Prostate gland (tissue), 2 donors: Measurements from ENCODE around the gene TRAF7.

ENCODE experiments used
- POLR2A ChIP-seq: fragments of 450-650 bp; IDR thresholded peaks from one replicate; pipeline ENCODE4 v1.6.1; 2016; ENCODE audit warnings: antibody characterized with exemption, mild to moderate bottlenecking
- TF ChIP-seq, protein P1 (sequence below), 4 experiments: fragments of 200-600 bp in 2 of 4; fragments of 450-650 bp in 2 of 4; sonication (generic) in 2 of 4; IDR thresholded peaks; 1 replicate in 3 of 4; 2 replicates in 1 of 4; pipeline ENCODE4 v1.5.1; 2016 to 2019; ENCODE audit warnings: antibody characterized with exemption in 4 of 4, mild to moderate bottlenecking in 2 of 4, moderate library complexity in 2 of 4

DNA sequence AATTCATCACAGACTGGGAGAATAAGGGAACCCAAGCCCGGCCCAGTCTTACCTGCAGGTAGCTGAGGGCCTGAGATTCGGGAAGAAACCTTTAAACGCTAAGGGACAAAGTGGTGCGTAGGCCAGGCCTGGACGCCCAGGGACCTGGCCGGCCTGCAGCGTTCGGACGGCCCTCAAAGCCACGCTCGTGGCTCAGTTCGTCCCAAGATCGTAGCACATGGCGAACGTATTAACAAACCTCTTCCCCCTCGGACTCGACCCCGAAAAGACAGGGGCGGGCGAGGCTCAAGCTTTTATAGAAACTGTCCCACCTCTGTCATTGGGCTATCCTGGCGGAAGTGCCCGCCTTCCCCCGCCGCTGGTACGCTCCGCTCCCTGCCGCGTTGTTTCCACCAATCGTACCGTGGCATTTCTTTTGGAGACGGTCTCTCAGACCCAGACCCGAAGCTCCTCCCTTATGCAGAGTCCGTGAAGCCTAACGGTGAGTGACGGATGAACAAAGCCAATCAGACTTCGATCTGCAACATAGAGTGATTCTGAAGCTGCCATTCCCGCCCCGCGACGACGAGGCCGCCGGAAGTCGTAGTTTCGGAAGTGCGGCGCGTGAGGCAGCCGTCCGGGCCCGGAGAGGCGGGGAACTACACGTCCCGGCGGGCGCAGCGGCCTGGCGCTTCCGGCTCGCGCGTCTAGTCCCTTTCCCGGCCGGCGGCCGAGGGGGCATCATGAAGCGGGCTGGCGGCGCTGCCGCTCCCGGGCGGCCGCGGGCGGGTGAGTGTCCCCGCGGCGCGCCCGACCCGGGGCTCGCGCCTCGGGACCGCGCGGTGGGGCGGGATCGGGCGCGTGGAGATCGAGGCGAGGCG lies at the start of gene TRAF7:
- TF ChIP-seq, protein P1, sequence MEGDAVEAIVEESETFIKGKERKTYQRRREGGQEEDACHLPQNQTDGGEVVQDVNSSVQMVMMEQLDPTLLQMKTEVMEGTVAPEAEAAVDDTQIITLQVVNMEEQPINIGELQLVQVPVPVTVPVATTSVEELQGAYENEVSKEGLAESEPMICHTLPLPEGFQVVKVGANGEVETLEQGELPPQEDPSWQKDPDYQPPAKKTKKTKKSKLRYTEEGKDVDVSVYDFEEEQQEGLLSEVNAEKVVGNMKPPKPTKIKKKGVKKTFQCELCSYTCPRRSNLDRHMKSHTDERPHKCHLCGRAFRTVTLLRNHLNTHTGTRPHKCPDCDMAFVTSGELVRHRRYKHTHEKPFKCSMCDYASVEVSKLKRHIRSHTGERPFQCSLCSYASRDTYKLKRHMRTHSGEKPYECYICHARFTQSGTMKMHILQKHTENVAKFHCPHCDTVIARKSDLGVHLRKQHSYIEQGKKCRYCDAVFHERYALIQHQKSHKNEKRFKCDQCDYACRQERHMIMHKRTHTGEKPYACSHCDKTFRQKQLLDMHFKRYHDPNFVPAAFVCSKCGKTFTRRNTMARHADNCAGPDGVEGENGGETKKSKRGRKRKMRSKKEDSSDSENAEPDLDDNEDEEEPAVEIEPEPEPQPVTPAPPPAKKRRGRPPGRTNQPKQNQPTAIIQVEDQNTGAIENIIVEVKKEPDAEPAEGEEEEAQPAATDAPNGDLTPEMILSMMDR (IDR thresholded peaks at IDR 0.05), result peak in 2 of 4 experiments; percentile 19 to 39
- peak; percentile 95 for TF ChIP-seq POLR2A
